HG03378 (cell line): ENCODE results near the gene MYO18B.

Experiments
- ATAC-seq: cut with Tn5 transposase; IDR thresholded peaks from one replicate; pipeline ENCODE4 v1.9.1; 2021; ENCODE audit warnings: mild to moderate bottlenecking, moderate library complexity; ENCODE audit not compliant: unreplicated experiment

MYO18B gene

DNA sequence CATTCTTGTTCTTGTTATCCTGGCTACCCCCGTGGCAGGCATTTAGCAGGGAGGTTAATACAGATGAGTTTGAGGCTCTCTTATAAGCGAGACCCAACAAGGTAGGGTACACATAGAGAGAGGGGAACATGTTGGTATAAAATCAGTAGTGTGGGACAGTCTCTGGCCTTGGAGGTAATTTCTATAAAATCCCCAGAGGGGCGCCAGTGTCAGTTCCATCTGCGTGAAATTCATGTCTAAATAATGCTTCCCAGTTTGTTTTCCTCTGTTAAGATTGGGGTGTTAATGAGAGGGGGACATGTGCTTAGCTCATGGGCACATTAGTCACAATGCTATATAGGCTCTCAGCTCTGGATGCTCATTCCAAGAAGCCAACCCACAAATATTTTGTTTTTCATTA is 150.7 kb downstream of the MYO18B start:
- ATAC-seq = no peak

DNA sequence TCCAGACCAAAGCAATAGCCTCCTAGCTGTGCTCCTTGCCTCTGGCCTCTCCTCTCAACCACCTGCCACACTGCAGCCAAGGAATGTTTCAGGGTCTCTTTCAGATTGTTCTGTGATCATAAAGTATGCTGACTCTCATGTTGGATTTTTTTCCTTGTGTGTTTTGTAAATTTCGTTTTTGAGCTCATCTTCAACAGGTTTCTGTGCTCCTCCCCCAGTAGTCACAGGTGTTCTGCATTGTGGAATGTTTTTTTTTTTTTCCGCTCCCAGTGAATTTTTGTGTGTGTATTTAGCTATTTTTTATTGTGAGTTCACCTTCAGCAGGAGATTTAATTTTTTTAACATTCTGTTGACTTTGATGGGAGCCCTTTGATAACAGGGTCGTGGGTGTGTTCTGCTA is 153.7 kb downstream of the MYO18B start:
- ATAC-seq = no peak

GRCh38 chr22:25896098-25896497 is 154.1 kb downstream of the MYO18B start:
- no peak for ATAC-seq

GRCh38 chr22:25896592-25896991 is 154.6 kb downstream of the MYO18B start:
- no peak for ATAC-seq

DNA sequence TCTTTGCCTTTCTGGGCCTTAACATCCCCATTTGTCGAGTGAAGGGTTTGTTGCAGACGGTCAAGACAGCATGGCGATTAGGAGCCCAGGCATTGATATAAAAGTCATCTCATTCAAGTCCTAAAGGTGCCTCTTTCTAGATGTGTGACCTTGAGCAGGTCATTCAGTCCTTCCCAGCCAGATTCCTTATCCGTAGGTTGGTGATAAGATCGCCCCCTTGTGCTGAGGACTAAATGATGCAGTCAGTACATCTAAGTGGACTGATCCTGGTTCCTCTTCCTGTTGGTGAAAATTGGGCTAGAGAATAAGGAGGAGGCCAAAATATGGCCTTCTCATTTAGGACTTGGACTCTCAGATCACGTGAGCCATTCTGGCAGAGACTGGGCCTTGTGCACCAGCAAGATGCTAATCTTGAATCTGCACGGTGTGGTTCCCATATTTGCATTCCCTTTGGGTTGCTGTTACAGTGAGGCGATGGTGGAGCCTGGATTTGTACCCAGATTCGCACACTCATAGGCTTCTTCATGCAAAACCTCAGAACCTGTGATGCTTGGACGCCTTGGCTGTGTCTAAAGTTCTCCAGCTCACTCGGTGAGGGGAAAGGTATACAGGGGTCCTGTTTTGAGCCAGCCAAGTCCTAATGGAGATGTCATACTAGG is 156.8 kb downstream of the MYO18B start:
- no peak for ATAC-seq

DNA sequence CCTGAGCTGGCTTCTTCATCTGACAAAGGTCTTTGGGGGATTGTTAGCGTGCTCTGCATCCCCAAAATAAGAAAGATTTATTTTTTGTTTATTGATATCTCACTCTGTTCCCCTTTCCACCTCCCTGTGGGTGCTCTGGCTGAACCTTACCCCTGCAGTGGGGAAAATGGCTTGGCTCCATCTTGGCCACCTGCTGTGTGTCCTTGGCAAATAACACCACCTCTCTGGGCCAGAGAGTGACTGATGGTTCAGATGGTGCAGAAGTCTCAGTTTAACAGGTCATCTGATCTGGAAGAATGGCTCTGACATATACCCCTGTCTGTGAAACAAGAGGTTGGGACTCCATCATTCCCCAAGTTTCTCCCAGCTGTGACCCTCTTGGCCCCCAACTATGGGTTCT is 157.6 kb downstream of the MYO18B start:
- ATAC-seq = no peak

GRCh38 chr22:25900390-25900789 is 158.4 kb downstream of the MYO18B start:
- ATAC-seq = no peak

- no peak for ATAC-seq
These were observed 158.9 kb downstream of the MYO18B start for GRCh38 chr22:25900880-25901279.

GRCh38 chr22:25902402-25902801 is 160.4 kb downstream of the MYO18B start:
- ATAC-seq = no peak

DNA sequence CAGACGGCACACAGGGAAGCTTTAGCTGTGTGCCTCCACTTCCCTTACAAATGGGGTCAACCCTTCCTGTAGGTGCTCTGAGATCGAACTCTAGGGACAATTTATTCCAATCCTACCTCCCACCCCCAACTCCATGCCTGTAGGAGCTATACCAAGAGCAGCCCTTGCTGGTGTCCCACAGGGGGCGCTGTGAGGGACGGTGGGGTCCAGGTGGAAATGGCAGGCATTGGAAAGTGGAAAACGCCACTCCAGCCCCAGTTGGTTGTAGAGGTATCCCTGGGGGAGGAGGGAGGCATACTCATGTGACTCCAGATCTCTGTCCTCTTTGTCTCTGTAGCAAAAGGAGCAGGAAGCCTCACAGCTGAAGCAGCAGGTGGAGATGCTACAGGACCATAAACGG is 161.3 kb downstream of the MYO18B start:
- no peak for ATAC-seq

- ATAC-seq = no peak
These were observed 166.2 kb downstream of the MYO18B start for GRCh38 chr22:25908212-25908611.

- no peak for ATAC-seq
These were observed 166.8 kb downstream of the MYO18B start for GRCh38 chr22:25908755-25909154.

DNA sequence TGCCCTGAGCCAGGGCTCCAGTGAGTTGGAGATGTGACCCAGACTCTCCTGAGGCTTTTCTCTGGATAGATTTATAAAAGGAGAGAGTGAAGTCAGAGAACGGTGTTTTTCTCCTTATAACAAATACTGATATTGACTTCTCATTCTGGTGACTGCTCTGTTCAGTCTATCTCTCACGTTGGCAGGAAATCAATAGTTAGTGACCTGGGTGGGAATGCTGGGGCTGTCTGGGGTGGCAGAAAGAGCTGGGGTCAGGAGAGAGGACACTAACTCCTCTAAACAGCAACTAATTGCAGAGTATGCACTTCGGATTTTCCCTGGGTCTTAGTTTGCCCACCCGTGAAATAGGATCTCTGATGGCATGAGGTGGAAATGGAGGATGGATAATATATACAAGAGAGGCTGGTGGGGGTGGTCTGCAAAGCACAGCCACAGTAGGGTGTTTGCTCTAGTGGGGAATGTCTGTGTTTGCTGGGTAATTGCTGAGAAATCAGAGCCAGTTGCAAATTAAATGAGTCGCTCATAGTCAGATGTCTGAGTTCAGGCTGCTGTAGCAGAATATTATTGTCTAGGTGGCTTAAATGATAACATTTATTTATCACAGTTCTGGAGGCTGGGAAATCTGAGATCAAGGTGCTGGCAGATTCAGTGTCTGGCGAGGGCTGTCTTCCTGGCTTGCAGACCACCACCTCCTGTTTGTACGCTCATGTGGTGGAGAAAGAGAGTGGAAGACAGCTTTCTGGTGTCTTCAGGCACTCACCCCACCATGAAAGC is 167.8 kb downstream of the MYO18B start:
- ATAC-seq = no peak

DNA sequence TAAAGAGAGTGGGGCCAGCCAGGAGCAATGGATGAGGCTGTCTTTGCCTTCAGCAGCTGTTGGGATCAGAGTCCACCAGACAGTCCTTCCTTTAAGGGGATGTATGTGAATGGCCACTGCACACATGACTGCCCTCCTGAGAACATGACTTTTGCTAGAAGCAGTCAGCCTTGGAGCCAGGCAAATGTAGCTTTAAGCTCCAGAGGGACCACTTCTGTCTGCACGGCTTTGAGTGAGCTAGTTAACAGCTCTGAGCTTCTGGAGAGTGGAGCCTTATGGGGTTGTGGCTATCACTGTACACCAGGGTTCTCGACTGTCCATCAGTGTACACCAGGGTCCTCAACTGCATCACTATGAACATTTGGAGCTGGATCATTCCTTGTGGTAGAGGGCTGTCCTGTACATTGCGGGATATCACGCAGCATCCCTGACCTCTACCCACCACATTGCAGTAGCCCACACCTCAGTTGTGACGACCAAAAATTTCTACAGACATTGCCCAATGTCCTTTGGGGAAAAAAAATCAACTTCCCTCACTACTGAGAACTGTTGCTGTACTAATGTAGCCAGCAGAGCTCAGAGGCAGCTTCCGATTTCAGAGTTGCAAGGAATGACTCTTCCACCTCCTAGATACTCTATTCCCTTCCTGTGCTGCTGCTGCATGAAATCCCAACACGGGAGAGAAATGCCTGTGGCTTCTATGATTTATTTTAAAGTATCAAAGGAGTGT is 169.4 kb downstream of the MYO18B start:
- no peak for ATAC-seq

- no peak for ATAC-seq
These were observed 177.5 kb downstream of the MYO18B start for GRCh38 chr22:25919452-25919851.

- ATAC-seq = no peak
These were observed 180.2 kb downstream of the MYO18B start for GRCh38 chr22:25922141-25922540.

DNA sequence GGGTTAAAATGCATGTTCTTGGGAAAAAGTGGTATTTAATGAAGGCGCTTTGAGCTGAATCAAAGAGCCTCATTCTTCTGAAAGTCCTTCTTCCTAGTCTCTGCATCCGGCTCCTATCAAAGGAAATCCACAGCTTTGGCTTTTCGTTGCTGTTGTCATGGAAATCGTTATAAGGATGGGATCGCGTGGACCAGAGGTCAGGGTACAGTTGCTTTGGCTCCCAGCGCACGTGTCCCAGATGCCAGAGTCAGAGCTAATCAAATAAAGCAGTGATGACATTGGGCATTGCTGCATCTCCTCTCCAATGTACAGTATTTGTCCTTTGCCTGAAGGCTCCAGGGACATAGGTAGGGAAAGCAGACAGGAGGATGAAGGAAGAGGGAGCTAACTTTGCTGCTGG is 181.9 kb downstream of the MYO18B start:
- ATAC-seq = no peak

DNA sequence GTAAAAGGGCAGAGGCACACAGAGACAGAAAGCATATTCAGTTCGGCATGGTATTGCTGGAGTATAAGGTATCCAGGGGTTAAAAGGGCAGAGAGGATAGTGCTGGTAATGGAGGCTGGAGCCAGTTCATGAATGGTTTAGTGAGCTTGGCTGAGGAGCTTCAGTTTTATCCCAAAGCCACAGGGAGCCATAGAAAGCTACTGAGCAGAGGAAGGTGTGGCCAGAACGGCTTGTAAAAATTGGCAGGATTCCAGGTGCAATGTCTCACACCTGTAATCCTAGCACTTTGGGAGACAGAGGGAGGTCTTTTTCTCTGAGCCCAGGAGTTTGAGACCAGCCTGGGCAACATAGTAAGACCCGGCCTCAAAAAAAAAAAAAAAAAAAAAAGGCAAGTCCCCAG is 186.1 kb downstream of the MYO18B start:
- no peak for ATAC-seq

- no peak for ATAC-seq
These were observed 187.4 kb downstream of the MYO18B start for GRCh38 chr22:25929321-25929878.

GRCh38 chr22:25930083-25930482 is 188.1 kb downstream of the MYO18B start:
- ATAC-seq = no peak

GRCh38 chr22:25930788-25931310 is 188.9 kb downstream of the MYO18B start:
- ATAC-seq = no peak
